ENCODE measurements around the gene VPS37D.

VPS37D gene

GRCh38 chr7:73703757-73704639 lies 36.4 kb downstream of the VPS37D start:
- TF ChIP-seq GLIS3 (CRISPR knock-in tag; IDR thresholded peaks at IDR 0.05) (no peak), SNAI2 (CRISPR knock-in tag; IDR thresholded peaks at IDR 0.05) (no peak)
- TF ChIP-seq, protein P1, sequence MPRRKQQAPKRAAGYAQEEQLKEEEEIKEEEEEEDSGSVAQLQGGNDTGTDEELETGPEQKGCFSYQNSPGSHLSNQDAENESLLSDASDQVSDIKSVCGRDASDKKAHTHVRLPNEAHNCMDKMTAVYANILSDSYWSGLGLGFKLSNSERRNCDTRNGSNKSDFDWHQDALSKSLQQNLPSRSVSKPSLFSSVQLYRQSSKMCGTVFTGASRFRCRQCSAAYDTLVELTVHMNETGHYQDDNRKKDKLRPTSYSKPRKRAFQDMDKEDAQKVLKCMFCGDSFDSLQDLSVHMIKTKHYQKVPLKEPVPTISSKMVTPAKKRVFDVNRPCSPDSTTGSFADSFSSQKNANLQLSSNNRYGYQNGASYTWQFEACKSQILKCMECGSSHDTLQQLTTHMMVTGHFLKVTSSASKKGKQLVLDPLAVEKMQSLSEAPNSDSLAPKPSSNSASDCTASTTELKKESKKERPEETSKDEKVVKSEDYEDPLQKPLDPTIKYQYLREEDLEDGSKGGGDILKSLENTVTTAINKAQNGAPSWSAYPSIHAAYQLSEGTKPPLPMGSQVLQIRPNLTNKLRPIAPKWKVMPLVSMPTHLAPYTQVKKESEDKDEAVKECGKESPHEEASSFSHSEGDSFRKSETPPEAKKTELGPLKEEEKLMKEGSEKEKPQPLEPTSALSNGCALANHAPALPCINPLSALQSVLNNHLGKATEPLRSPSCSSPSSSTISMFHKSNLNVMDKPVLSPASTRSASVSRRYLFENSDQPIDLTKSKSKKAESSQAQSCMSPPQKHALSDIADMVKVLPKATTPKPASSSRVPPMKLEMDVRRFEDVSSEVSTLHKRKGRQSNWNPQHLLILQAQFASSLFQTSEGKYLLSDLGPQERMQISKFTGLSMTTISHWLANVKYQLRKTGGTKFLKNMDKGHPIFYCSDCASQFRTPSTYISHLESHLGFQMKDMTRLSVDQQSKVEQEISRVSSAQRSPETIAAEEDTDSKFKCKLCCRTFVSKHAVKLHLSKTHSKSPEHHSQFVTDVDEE (CRISPR knock-in tag; IDR thresholded peaks at IDR 0.05) = no peak
- peak; percentile 14; the same call in 2 of the 3 replicates for ATAC-seq

GRCh38 chr7:73704640-73705550 lies 37.3 kb downstream of the VPS37D start:
- ATAC-seq = peak; percentile 24
- TF ChIP-seq ZFP3 (CRISPR knock-in tag; IDR thresholded peaks at IDR 0.05) (no peak), PATZ1 (CRISPR knock-in tag; IDR thresholded peaks at IDR 0.05; ENCODE audit: borderline replicate concordance) (peak; percentile 51; the same call in 1 of the 2 replicates), GLIS3 (CRISPR knock-in tag; IDR thresholded peaks at IDR 0.05) (no peak)

- TF ChIP-seq ZFP3 (CRISPR knock-in tag; IDR thresholded peaks at IDR 0.05) (no peak), TCF4 (CRISPR knock-in tag; IDR thresholded peaks at IDR 0.05; ENCODE audit: borderline replicate concordance) (no peak), PATZ1 (CRISPR knock-in tag; IDR thresholded peaks at IDR 0.05; ENCODE audit: borderline replicate concordance) (no peak), GLIS3 (CRISPR knock-in tag; IDR thresholded peaks at IDR 0.05) (no peak), ZNF70 (CRISPR knock-in tag; IDR thresholded peaks at IDR 0.05) (no peak), ARNTL (CRISPR knock-in tag; IDR thresholded peaks at IDR 0.05; ENCODE audit: borderline replicate concordance, low read depth) (no peak)
- TF ChIP-seq, protein P2, sequence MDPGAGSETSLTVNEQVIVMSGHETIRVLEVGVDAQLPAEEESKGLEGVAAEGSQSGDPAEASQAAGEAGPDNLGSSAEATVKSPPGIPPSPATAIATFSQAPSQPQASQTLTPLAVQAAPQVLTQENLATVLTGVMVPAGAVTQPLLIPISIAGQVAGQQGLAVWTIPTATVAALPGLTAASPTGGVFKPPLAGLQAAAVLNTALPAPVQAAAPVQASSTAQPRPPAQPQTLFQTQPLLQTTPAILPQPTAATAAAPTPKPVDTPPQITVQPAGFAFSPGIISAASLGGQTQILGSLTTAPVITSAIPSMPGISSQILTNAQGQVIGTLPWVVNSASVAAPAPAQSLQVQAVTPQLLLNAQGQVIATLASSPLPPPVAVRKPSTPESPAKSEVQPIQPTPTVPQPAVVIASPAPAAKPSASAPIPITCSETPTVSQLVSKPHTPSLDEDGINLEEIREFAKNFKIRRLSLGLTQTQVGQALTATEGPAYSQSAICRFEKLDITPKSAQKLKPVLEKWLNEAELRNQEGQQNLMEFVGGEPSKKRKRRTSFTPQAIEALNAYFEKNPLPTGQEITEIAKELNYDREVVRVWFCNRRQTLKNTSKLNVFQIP (CRISPR knock-in tag; IDR thresholded peaks at IDR 0.05; ENCODE audit: borderline replicate concordance, low read depth) = no peak
- ATAC-seq = no peak
These were observed 37.9 kb downstream of the VPS37D start for GRCh38 chr7:73705551-73705920.

GRCh38 chr7:73706126-73707044 lies 38.8 kb downstream of the VPS37D start:
- peak; percentile 54 for ATAC-seq
- TF ChIP-seq, protein P2 (CRISPR knock-in tag; IDR thresholded peaks at IDR 0.05; ENCODE audit: borderline replicate concordance, low read depth) = no peak
- TF ChIP-seq GLIS3 (CRISPR knock-in tag; IDR thresholded peaks at IDR 0.05) (no peak), CSRNP3 (CRISPR knock-in tag; IDR thresholded peaks at IDR 0.05) (no peak), RARB (CRISPR knock-in tag; IDR thresholded peaks at IDR 0.05) (no peak), ESRRG (CRISPR knock-in tag; IDR thresholded peaks at IDR 0.05) (no peak), SNAI2 (CRISPR knock-in tag; IDR thresholded peaks at IDR 0.05) (no peak), ZNF565 (CRISPR knock-in tag; conservative IDR thresholded peaks at IDR 0.05; ENCODE audit: low read depth) (no peak), OSR1 (CRISPR knock-in tag; IDR thresholded peaks at IDR 0.05) (no peak), ZNF70 (CRISPR knock-in tag; IDR thresholded peaks at IDR 0.05) (no peak)

Measured in SK-N-SH treated with all-trans-retinoic acid at 6 μM for 48 hours (cell line).